IPS-18a (cell line): ENCODE measurements around the gene DGCR6.
"Not testable (repeated sequence)": the region's sequence is repeated elsewhere in the genome, so short reads cannot be mapped to it uniquely, and the experiment has no call there.

ENCODE experiments used
- H3K27ac ChIP-seq: one replicate; pipeline ENCODE4 v1.5.1; 2013; ENCODE audit warnings: low read length
- H3K27me3 ChIP-seq: one replicate; pipeline ENCODE4 v1.6.1; 2013; ENCODE audit warnings: mild to moderate bottlenecking, low read length; ENCODE audit not compliant: control insufficient read depth, insufficient read depth
- H3K36me3 ChIP-seq: one replicate; pipeline ENCODE4 v1.6.1; 2013; ENCODE audit warnings: low read depth, low read length; ENCODE audit not compliant: control insufficient read depth
- H3K4me1 ChIP-seq: one replicate; pipeline ENCODE4 v1.6.1; 2013; ENCODE audit warnings: low read depth, low read length; ENCODE audit not compliant: control insufficient read depth
- H3K4me3 ChIP-seq: one replicate; pipeline ENCODE4 v1.5.1; 2013; ENCODE audit warnings: low read length
- H3K9ac ChIP-seq: one replicate; pipeline ENCODE4 v1.6.1; 2013; ENCODE audit warnings: mild to moderate bottlenecking, low read length, moderate library complexity
- H3K9me3 ChIP-seq: one replicate; pipeline ENCODE4 v1.6.1; 2013; ENCODE audit warnings: low read depth, low read length; ENCODE audit not compliant: control insufficient read depth

DGCR6 gene

DNA sequence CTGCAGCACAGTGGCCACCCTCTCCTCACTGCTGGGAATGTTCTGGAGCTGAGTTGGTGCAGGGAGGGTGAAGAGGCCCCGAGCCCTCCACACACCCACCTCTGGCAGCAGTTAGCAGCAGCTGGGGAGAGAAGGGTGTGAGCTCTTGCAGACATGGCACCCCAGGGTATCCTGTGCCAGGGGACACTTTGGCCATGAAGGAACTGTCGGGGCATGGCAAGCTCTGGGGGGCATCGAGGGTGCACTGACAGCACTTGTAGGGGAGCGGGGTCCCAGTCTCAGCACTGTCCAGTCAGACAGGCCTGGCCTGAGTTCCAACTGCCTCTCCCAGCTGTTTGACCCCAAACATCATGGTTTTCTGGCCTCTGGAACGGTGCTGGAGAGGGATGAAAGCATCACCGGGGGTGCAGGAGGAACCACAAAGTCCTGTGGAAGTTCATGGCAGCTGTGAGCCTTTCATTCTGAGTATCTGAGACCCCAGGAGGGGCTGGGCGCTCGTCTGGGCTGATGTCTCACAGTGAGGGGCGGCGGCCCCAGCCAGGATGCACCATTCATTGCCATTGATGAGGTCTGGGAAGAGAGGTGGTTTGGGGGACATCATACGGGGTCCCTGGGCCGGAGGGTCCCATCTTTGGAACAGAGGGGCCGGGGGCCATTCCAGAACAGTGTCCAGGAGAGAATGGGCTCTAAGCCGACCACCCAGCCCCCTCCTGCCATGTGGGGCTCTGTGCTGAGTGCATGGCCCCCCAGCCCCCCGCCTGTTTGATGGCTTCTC, 50.2 kb downstream of the DGCR6 start:
- H3K27me3 ChIP-seq, H3K36me3 ChIP-seq, H3K4me3 ChIP-seq, H3K9me3 ChIP-seq, H3K27ac ChIP-seq, H3K9ac ChIP-seq, H3K4me1 ChIP-seq: not testable (repeated sequence)

DNA sequence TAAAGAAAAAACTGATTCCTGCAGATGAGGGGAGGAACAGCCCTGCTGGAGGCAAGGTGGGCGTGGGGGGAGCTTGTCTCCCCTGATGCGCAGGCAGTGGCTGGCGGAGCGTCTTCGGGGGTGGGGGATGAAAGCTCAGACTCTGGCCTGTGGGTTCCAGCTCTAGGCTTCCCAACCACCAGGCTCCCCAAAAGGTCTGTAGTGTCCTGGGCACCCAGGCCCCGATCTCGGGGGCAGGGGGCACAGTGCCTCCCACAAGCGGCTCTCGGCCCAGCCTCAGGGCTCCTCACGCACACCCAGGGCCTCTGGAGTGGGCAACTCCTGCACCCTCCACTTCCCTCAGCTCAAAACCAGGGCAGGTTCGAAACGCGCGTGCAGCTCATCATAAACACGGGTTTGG, 50.8 kb downstream of the DGCR6 start:
- H3K4me3 ChIP-seq, H3K27me3 ChIP-seq, H3K4me1 ChIP-seq, H3K36me3 ChIP-seq, H3K9ac ChIP-seq, H3K27ac ChIP-seq, H3K9me3 ChIP-seq: not testable (repeated sequence)

DNA sequence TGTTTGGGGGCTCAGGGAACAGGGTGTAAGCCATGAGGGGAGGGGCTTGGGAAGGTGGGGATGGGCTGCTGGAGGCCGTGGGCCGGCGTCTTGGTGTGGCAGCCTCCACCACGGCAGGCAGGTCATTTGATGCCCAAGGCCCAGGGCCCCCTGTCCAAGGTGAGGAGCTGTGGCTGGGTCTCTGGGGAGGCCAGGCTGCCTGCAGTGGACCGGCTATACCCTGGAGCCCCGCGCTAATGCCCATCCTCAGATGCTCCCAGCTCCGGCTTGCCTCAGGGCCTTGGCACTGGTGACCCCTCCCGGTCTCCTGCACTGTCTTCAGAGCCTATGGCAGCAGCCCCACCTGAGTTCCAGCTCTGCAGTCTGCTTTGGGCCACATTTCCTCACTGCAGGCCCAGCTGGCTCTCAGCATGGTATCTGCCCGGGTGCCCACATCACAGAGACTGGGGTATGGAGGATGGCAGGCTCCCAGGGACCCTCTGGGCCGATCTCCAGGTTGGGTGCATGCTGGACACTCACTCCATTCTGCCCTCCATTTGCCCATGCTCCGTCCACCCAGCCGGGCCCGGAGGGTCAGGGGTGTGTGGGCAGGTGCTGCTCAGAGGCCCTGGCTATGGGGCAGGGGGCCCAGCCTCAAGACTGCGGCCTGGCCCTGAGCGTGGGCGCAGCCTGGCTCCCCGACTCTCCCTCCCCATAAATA, 51.7 kb downstream of the DGCR6 start:
- not testable (repeated sequence) for H3K4me1 ChIP-seq, H3K4me3 ChIP-seq, H3K9me3 ChIP-seq, H3K36me3 ChIP-seq, H3K27me3 ChIP-seq, H3K27ac ChIP-seq, H3K9ac ChIP-seq

- not testable (repeated sequence) for H3K9me3 ChIP-seq, H3K4me3 ChIP-seq, H3K36me3 ChIP-seq, H3K27me3 ChIP-seq, H3K27ac ChIP-seq, H3K4me1 ChIP-seq, H3K9ac ChIP-seq
These were observed 52.2 kb downstream of the DGCR6 start for GRCh38 chr22:18958321-18958705.

DNA sequence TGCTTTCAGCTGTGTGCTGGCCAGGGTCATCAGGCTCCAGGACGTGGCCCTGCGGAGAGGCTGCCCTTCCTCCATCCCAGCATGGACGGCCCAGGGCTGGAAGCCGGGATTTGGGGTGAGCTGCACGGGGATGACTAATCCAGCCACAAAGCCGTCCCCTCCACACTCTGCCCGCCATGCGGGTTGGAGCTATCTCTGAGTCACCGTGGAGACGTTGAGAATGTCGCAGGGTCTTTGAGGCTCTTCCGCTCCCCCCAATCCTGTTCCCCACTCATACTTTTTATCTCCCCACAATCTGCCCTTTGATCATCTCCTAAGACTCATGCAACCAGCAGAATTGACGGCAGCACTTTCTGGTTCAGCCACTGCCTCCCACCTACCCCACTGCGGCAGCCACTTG, 52.6 kb downstream of the DGCR6 start:
- H3K4me1 ChIP-seq, H3K36me3 ChIP-seq, H3K4me3 ChIP-seq, H3K27ac ChIP-seq, H3K9me3 ChIP-seq, H3K9ac ChIP-seq, H3K27me3 ChIP-seq: not testable (repeated sequence)

DNA sequence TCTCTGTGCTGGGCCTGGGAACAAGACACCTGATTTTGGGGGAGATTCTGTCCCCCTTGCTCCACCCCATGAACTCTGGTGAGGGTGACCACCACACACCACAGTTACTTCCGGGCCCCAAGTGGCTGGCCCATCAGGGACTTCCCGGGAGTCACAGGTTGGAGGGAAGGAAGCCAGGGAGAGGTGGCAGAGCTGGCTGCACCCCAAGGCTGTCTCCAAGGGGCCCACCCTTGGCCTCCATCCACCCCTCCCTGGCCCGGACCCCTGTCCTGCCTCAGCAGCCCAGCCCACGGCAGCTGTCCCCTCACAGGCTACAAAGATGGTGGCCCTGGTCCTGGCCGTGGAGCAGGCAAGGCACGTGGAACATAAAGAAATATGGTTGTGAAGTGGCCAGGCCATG, 53.1 kb downstream of the DGCR6 start:
- H3K27me3 ChIP-seq, H3K27ac ChIP-seq: not testable (repeated sequence)

GRCh38 chr22:18959741-18960140, 53.6 kb downstream of the DGCR6 start:
- not testable (repeated sequence) for H3K27ac ChIP-seq, H3K4me3 ChIP-seq, H3K4me1 ChIP-seq, H3K9me3 ChIP-seq, H3K9ac ChIP-seq, H3K36me3 ChIP-seq, H3K27me3 ChIP-seq

More for the DNA sequence above, 53.1 kb downstream of the DGCR6 start:
- not testable (repeated sequence) for H3K9ac ChIP-seq, H3K4me3 ChIP-seq, H3K4me1 ChIP-seq, H3K9me3 ChIP-seq, H3K36me3 ChIP-seq

- H3K4me1 ChIP-seq, H3K9ac ChIP-seq, H3K36me3 ChIP-seq, H3K9me3 ChIP-seq, H3K27me3 ChIP-seq, H3K27ac ChIP-seq, H3K4me3 ChIP-seq: not testable (repeated sequence)
These were observed 54.2 kb downstream of the DGCR6 start for GRCh38 chr22:18960166-18960820.

- not testable (repeated sequence) for H3K9ac ChIP-seq, H3K4me1 ChIP-seq, H3K4me3 ChIP-seq
These were observed 55.1 kb downstream of the DGCR6 start for GRCh38 chr22:18961201-18961600.

More at GRCh38 chr22:18961201-18961600, 55.1 kb downstream of the DGCR6 start:
- not testable (repeated sequence) for H3K27ac ChIP-seq, H3K27me3 ChIP-seq, H3K9me3 ChIP-seq, H3K36me3 ChIP-seq
